HEK293T (cell line): ENCODE results near the gene GHITM.

ENCODE experiments used
- ARNT ChIP-seq: fragments of 450-650 bp; IDR thresholded peaks from 2 replicates; pipeline ENCODE4 v1.6.1; 2017; ENCODE audit warnings: mild to moderate bottlenecking
- BHLHE40 ChIP-seq: fragments of 450-650 bp; IDR thresholded peaks from 2 replicates; pipeline ENCODE4 v1.6.1; 2016; ENCODE audit warnings: mild to moderate bottlenecking, moderate library complexity, borderline replicate concordance
- CTBP1 ChIP-seq: fragments of 450-650 bp; IDR thresholded peaks from 2 replicates; pipeline ENCODE4 v1.6.1; 2016; ENCODE audit warnings: borderline replicate concordance
- FOXA1 ChIP-seq: fragments of 450-650 bp; IDR thresholded peaks from 2 replicates; pipeline ENCODE4 v1.6.1; 2016; ENCODE audit warnings: mild to moderate bottlenecking
- HDGF ChIP-seq: fragments of 450-650 bp; IDR thresholded peaks from 2 replicates; pipeline ENCODE4 v1.6.1; 2017; ENCODE audit warnings: antibody characterized with exemption, borderline replicate concordance
- SP1 ChIP-seq: fragments of 450-650 bp; IDR thresholded peaks from 2 replicates; pipeline ENCODE4 v1.6.1; 2017
- ZNF384 ChIP-seq: fragments of 450-650 bp; IDR thresholded peaks from 2 replicates; pipeline ENCODE4 v1.6.1; 2016
- TF ChIP-seq, protein P1 (sequence below): fragments of 450-650 bp; IDR thresholded peaks from 2 replicates; pipeline ENCODE4 v1.6.1; 2016

DNA sequence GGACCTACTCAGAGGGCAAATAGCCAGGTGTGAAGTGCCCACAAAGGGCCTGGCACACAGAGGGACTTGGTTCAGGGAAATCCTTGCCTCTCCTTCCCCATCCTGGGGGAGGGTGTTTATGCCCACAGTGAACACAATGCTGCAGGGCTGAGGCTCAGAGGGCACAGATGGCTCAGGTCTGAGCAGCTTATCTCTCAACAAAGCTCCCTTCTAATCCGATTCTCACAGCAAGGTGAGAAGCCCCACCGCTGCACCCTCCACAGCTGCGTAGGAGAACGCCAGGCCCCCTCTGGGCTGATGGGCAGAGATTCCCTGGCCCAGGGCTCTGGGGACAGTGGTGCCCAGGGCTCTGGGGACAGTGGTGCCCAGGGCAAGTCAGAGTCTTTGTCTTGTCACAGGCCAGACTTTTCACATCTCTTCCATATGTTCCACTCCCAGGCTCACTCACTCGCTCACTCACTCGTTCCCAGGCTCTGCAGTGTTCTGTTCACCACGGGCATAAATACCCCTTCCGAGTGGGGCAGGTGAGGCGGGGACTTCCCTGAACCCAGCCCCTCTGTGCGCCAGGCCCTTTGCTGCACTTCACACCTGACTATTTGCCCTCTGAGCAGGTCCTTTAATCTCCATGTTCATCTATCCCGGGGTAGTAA, 46.3 kb downstream of the GHITM start:
- no peak for TF ChIP-seq CTBP1
- no peak for TF ChIP-seq BHLHE40
- TF ChIP-seq, protein P1, sequence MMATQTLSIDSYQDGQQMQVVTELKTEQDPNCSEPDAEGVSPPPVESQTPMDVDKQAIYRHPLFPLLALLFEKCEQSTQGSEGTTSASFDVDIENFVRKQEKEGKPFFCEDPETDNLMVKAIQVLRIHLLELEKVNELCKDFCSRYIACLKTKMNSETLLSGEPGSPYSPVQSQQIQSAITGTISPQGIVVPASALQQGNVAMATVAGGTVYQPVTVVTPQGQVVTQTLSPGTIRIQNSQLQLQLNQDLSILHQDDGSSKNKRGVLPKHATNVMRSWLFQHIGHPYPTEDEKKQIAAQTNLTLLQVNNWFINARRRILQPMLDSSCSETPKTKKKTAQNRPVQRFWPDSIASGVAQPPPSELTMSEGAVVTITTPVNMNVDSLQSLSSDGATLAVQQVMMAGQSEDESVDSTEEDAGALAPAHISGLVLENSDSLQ = no peak
- no peak for TF ChIP-seq HDGF
- TF ChIP-seq ZNF384 = no peak
- no peak for TF ChIP-seq ARNT
- TF ChIP-seq SP1 = no peak
- TF ChIP-seq FOXA1 = no peak
